Neural progenitor cell (in vitro differentiated cells): Measurements from ENCODE around the gene PLXNA4.

Experiments used
- CTCF ChIP-seq: fragments of 200-600 bp; sonication (generic); IDR thresholded peaks from 2 replicates; pipeline ENCODE4 v1.5.1; 2017; ENCODE audit warnings: antibody characterized with exemption, mild to moderate bottlenecking
- EZH2 ChIP-seq: fragments of 200-600 bp; sonication (generic); IDR thresholded peaks from 2 replicates; pipeline ENCODE4 v1.6.1; 2017; ENCODE audit warnings: antibody characterized with exemption, mild to moderate bottlenecking, moderate library complexity
- EZH2phosphoT487 ChIP-seq: fragments of 200-600 bp; sonication (generic); IDR thresholded peaks from 2 replicates; pipeline ENCODE4 v1.6.1; 2017; ENCODE audit warnings: antibody characterized with exemption

GRCh38 chr7:132475037-132475668, 101.1 kb downstream of the PLXNA4 start:
- TF ChIP-seq CTCF (no peak), EZH2 (no peak), EZH2phosphoT487 (no peak)
